Dendritic cell treated with granulocyte-macrophage colony-stimulating factor and Interleukin-4, amounts not matched to agents 40 ng/mL and 50 ng/mL, for 4 days (primary cell): Measurements from ENCODE around the gene DGKZ.
A peak's percentile ranks its signal among the peaks of the same experiment; 100 is the strongest.
"Not testable (repeated sequence)": the region's sequence is repeated elsewhere in the genome, so short reads cannot be mapped to it uniquely, and the experiment has no call there.

Source experiments
- H3K27ac Mint-ChIP-seq: one replicate; pipeline ENCODE4 v1.8.0; 2022; ENCODE audit warnings: mild to moderate bottlenecking, mixed read lengths
- H3K27me3 Mint-ChIP-seq: one replicate; pipeline ENCODE4 v1.8.0; 2022; ENCODE audit warnings: mild to moderate bottlenecking, mixed read lengths
- H3K36me3 Mint-ChIP-seq: one replicate; pipeline ENCODE4 v1.8.0; 2022; ENCODE audit warnings: low read depth, mixed read lengths
- H3K4me1 Mint-ChIP-seq: one replicate; pipeline ENCODE4 v1.8.0; 2022; ENCODE audit warnings: low read depth, mixed read lengths
- H3K4me3 Mint-ChIP-seq: one replicate; pipeline ENCODE4 v1.8.0; 2022; ENCODE audit warnings: mild to moderate bottlenecking, moderate library complexity, mixed read lengths
- H3K9me3 Mint-ChIP-seq: one replicate; pipeline ENCODE4 v1.8.0; 2022; ENCODE audit warnings: mixed read lengths
- intact Hi-C: fragments of 100-400 bp; cut with micrococcal nuclease; formaldehyde crosslinking; loops from one replicate; pipeline ENCODE4 v1.15.0; 2022

The DGKZ gene, protein sequence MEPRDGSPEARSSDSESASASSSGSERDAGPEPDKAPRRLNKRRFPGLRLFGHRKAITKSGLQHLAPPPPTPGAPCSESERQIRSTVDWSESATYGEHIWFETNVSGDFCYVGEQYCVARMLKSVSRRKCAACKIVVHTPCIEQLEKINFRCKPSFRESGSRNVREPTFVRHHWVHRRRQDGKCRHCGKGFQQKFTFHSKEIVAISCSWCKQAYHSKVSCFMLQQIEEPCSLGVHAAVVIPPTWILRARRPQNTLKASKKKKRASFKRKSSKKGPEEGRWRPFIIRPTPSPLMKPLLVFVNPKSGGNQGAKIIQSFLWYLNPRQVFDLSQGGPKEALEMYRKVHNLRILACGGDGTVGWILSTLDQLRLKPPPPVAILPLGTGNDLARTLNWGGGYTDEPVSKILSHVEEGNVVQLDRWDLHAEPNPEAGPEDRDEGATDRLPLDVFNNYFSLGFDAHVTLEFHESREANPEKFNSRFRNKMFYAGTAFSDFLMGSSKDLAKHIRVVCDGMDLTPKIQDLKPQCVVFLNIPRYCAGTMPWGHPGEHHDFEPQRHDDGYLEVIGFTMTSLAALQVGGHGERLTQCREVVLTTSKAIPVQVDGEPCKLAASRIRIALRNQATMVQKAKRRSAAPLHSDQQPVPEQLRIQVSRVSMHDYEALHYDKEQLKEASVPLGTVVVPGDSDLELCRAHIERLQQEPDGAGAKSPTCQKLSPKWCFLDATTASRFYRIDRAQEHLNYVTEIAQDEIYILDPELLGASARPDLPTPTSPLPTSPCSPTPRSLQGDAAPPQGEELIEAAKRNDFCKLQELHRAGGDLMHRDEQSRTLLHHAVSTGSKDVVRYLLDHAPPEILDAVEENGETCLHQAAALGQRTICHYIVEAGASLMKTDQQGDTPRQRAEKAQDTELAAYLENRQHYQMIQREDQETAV

GRCh38 chr11:46346886-46347636, at the start of gene DGKZ:
Gene DGKZ (plus strand): TSS chr11:46347463. CDS start chr11:46347660, 197 bp downstream.
- Mint-ChIP-seq H3K27me3 (no peaks in the 10 kb centered on the region), H3K4me1 (peaks cover 82% of the 10 kb centered on the region), H3K9me3 (no peaks in the 10 kb centered on the region), H3K36me3 (peaks cover 38% of the 10 kb centered on the region), H3K4me3 (peak within 1 kb of the TSS; percentile 88), H3K27ac (peak within 1 kb of the TSS; percentile 95)
- intact Hi-C loops, result no loop called here

DNA sequence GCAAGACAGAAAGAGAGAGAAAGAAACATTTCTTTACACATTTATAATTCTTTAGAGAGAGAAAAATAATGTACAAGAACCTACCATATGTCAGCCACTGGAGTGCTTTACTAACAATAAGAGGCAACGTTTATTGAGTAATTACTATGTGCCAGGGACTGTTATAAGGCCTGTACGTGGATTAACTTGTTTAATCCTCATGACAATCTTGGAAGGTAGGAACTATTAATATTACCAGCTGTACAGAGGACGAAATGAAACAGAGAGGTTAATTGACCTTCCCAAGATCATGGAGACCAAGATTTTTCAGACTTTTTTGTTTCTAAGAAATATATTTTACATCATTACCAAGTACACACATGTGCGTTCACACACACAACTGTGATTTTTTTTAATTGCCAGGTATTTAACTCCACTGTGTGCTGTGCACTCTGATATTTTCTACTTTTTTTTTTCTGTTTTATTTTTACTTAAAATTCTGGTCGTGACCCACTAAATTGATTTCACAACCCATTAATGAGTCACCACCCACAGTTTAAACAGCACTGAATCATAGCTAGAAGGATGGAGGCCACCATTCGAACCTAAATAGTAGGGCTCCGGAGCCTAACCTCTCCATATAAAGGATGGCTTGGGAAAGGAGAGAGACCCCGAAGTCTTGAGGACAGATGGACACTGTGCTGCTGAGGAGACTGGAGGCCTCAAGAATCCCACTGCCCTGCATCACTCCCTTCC, 48.4 kb upstream of the DGKZ start:
- H3K9me3 Mint-ChIP-seq, result no peaks in the 10 kb centered on the region
- H3K4me1 Mint-ChIP-seq, result peaks cover 35% of the 10 kb centered on the region
- H3K27me3 Mint-ChIP-seq, result peaks cover 39% of the 10 kb centered on the region
- H3K27ac Mint-ChIP-seq, result no peak overlapping the region
- intact Hi-C loops, result no loop called here
- no peaks in the 10 kb centered on the region for H3K36me3 Mint-ChIP-seq
- no peak overlapping the region for H3K4me3 Mint-ChIP-seq

GRCh38 chr11:46299451-46299961, 47.8 kb upstream of the DGKZ start:
- intact Hi-C loops, result no loop called here
- H3K27me3 Mint-ChIP-seq, result peaks cover 36% of the 10 kb centered on the region
- H3K9me3 Mint-ChIP-seq, result no peaks in the 10 kb centered on the region
- no peaks in the 10 kb centered on the region for H3K36me3 Mint-ChIP-seq
- no peak overlapping the region for H3K4me3 Mint-ChIP-seq
- H3K4me1 Mint-ChIP-seq, result peaks cover 35% of the 10 kb centered on the region
- H3K27ac Mint-ChIP-seq, result no peak overlapping the region

DNA sequence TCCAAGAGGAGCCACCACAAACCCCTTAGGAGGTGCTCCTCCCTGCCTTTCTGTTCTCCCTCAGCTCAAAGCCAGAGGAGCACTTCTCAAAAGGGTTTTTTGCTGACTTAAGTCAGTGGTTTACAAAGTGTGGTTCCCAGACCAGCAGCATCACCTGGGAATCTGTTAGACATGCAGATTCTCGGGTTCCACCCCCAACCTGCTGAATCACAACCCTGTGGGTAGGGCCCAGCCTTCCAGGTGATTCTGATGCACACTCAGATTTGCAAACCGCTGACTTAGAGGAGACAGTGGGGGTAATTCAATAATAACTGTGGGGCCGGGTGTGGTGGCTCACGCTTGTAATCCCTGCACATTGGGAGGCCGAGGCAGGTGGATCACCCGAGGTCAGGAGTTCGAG, 47.0 kb upstream of the DGKZ start:
- Mint-ChIP-seq H3K4me1 (peaks cover 38% of the 10 kb centered on the region), H3K27ac (no peak overlapping the region), H3K4me3 (no peak overlapping the region), H3K36me3 (no peaks in the 10 kb centered on the region), H3K27me3 (peaks cover 28% of the 10 kb centered on the region), H3K9me3 (no peaks in the 10 kb centered on the region)
- intact Hi-C loops, result no loop called here

DNA sequence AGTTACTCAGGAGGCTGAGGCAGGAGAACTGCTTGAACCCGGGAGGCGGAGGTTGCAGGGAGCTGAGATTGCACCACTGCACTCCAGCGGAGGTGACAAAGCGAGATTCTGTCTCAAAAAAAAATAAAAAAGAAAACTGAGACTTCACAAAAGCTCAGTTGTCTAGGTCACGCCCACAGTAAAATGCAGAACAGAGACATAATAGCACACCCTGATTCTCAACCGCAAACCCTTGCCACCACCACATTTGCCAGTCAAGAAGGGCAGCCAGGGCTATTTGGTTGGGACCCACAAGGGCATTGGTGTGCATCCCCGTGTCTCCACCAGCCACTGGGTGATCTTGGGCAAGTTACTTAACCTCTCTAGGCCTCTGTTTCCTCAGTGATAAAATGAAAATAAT, 44.4 kb upstream of the DGKZ start:
- intact Hi-C loops, result no loop called here
- H3K4me3 Mint-ChIP-seq, result no peak overlapping the region
- H3K36me3 Mint-ChIP-seq, result no peaks in the 10 kb centered on the region

GRCh38 chr11:46304036-46304435, 43.2 kb upstream of the DGKZ start:
- H3K27me3 Mint-ChIP-seq, intact Hi-C loops, H3K27ac Mint-ChIP-seq, H3K36me3 Mint-ChIP-seq, H3K4me3 Mint-ChIP-seq, H3K9me3 Mint-ChIP-seq: not testable (repeated sequence)
- peaks cover 42% of the 10 kb centered on the region for H3K4me1 Mint-ChIP-seq

More for the DNA sequence above, 44.4 kb upstream of the DGKZ start:
- Mint-ChIP-seq H3K9me3 (no peaks in the 10 kb centered on the region), H3K4me1 (peaks cover 37% of the 10 kb centered on the region), H3K27ac (peak overlapping the region; percentile 46), H3K27me3 (peaks cover 9% of the 10 kb centered on the region)

DNA sequence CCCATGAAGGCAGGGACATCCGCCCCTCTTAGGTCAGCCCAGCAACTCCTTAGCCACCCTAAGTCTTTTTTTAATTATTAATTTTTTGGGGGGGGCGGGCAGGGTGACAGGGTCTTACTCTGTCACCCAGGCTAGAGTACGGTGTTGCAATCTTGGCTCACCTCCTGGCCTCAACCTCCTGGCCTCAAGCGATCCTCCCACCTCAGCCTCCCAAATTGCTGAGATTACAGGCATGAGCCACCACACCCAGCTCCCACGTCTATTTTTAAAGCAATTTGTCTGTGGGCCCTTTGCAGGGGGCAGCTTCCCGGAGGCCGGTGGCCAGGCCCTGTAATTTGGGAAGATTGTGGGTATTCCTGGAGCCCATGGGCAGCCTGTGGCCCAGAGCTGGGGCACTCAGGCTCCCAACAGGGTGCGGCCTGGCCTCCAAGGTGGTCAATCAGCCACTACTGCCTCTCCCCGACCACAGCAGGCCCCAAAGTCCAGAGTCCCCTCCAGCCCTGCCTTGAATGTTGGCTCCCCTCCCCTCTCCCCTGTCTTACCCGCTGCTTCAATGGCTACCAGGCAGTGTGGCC, 42.6 kb upstream of the DGKZ start:
- intact Hi-C loops, result no loop called here
- Mint-ChIP-seq H3K9me3 (no peaks in the 10 kb centered on the region), H3K27ac (peak overlapping the region; percentile 56), H3K27me3 (peaks cover 5% of the 10 kb centered on the region), H3K36me3 (no peaks in the 10 kb centered on the region), H3K4me3 (no peak overlapping the region), H3K4me1 (peaks cover 42% of the 10 kb centered on the region)

DNA sequence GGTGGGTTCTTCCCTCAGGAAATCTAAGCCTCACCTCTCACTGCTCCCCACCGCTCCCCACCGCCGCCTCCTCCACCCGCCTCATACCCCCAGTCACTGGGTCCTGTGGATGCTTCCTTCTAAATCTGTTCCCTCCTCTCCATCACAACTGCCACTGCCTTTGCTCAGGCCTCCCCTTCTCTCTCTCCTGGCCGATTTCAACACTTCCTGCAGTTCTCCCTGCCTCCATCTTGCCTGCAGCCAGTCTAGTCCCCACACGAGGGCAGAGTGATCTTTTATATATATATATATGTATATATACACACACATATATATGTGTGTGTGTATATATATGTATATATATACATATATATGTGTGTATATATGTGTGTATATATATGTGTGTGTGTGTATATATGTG, 42.0 kb upstream of the DGKZ start:
- Mint-ChIP-seq H3K36me3 (no peaks in the 10 kb centered on the region), H3K27me3 (peaks cover 5% of the 10 kb centered on the region), H3K9me3 (no peaks in the 10 kb centered on the region), H3K4me1 (peaks cover 42% of the 10 kb centered on the region), H3K4me3 (no peak overlapping the region), H3K27ac (peak overlapping the region; percentile 56)
- intact Hi-C loops, result no loop called here

DNA sequence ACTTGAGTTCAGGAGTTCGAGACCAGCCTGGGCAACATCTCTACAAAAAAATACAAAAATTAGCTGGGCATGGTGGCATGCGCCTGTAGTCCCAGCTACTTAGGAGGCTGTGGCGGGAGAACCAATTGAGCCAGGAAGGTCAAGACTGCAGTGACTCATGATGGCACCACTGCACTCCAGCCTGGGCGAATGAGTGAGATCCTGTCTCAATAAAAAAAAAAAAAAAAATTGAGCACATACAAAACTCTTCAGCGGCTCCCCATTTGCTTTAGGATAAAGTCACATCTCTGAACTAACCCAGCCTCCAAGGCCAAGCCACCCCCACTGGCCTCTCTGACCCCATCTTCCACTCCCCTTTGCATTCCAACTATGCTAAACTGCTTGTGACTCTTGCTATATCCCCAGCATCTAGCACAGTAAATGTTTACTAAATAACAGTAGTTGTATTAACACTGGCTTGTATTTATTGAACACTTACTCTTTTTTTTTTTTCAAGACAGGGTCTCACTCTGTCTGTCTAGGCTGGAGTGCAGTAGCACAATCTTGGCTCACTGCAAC, 40.9 kb upstream of the DGKZ start:
- H3K9me3 Mint-ChIP-seq, result no peaks in the 10 kb centered on the region
- H3K27ac Mint-ChIP-seq, result no peak overlapping the region
- intact Hi-C loops, result no loop called here
- H3K36me3 Mint-ChIP-seq, result no peaks in the 10 kb centered on the region
- H3K27me3 Mint-ChIP-seq, result peaks cover 5% of the 10 kb centered on the region
- H3K4me3 Mint-ChIP-seq, result peak overlapping the region; percentile 30
- peaks cover 42% of the 10 kb centered on the region for H3K4me1 Mint-ChIP-seq

DNA sequence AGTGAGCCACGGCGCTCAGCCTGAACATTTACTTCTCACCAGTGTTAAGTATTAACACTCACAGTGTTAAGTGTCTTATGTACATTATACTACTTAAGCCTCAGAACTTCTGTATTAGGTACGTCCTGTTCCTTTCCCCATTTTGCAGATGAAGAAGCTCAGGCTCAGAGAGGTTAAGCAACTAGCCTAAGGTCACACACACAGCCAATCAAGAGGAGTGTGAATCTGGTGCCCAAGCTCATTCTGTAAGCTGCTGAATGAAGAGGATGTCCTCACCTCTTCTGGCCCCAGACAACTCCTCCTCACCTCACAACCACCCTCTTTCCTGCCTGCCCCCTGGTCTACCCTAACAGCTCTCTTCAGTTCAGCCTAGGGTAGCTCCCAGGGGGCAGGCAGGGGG, 39.9 kb upstream of the DGKZ start:
- Mint-ChIP-seq H3K4me1 (peaks cover 39% of the 10 kb centered on the region), H3K27me3 (peaks cover 5% of the 10 kb centered on the region), H3K27ac (no peak overlapping the region), H3K4me3 (no peak overlapping the region), H3K36me3 (no peaks in the 10 kb centered on the region), H3K9me3 (no peaks in the 10 kb centered on the region)
- intact Hi-C loops, result no loop called here

- no peak overlapping the region for H3K27ac Mint-ChIP-seq
- intact Hi-C loops, result loop anchor here (1.0 kb wide), 1 partner anchor 69 kb away; no protein-coding TSS in a partner anchor
- H3K27me3 Mint-ChIP-seq, result peaks cover 5% of the 10 kb centered on the region
- no peak overlapping the region for H3K4me3 Mint-ChIP-seq
- peaks cover 34% of the 10 kb centered on the region for H3K4me1 Mint-ChIP-seq
- no peaks in the 10 kb centered on the region for H3K9me3 Mint-ChIP-seq
- no peaks in the 10 kb centered on the region for H3K36me3 Mint-ChIP-seq
Observed at GRCh38 chr11:46307785-46308341, 39.4 kb upstream of the DGKZ start.

GRCh38 chr11:46308631-46309419, 38.4 kb upstream of the DGKZ start:
- no peaks in the 10 kb centered on the region for H3K9me3 Mint-ChIP-seq
- intact Hi-C loops, result loop anchor here (1.0 kb wide), 1 partner anchor 70 kb away; no protein-coding TSS in a partner anchor
- no peak overlapping the region for H3K4me3 Mint-ChIP-seq
- H3K27me3 Mint-ChIP-seq, result peaks cover 5% of the 10 kb centered on the region
- no peaks in the 10 kb centered on the region for H3K36me3 Mint-ChIP-seq
- H3K27ac Mint-ChIP-seq, result no peak overlapping the region
- H3K4me1 Mint-ChIP-seq, result peaks cover 32% of the 10 kb centered on the region
